Measurements from ENCODE around the gene ZNF546.

DNA sequence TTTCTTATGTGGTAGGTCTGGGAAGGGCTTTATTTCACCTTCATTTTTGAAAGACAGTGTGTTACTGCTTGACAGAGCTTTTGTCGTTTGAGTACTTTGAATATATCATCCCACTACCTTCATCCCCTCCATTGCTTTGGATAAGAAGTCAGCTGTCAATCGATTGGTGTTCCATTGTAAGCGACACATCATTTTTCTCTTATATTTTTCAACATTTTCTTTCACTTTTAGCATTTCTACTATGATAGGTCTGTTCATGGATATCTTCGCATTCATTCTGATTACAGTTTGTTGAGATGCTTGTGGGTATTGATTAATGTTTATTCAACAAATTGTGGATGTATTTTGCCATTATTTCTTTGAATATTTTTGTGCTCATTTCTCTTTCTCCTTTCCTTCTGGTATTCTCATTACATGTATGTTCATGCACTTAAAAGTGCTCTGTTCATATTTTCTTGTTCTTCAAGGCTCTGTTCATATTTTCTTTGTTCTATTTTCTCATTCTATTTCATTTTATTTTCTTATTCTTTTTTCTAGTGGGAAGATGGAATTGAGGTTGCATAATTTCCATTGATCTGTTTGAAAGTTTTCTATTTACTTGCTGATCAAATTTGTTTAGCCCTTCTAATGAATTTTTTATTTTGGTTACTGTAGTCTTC is 29.2 kb downstream of the ZNF546 start:
- TF ChIP-seq FOS (IDR thresholded peaks at IDR 0.05; ENCODE audit: borderline replicate concordance, insufficient read depth, low read length): no peak
- TF ChIP-seq, protein P1, sequence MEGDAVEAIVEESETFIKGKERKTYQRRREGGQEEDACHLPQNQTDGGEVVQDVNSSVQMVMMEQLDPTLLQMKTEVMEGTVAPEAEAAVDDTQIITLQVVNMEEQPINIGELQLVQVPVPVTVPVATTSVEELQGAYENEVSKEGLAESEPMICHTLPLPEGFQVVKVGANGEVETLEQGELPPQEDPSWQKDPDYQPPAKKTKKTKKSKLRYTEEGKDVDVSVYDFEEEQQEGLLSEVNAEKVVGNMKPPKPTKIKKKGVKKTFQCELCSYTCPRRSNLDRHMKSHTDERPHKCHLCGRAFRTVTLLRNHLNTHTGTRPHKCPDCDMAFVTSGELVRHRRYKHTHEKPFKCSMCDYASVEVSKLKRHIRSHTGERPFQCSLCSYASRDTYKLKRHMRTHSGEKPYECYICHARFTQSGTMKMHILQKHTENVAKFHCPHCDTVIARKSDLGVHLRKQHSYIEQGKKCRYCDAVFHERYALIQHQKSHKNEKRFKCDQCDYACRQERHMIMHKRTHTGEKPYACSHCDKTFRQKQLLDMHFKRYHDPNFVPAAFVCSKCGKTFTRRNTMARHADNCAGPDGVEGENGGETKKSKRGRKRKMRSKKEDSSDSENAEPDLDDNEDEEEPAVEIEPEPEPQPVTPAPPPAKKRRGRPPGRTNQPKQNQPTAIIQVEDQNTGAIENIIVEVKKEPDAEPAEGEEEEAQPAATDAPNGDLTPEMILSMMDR (IDR thresholded peaks at IDR 0.05; ENCODE audit: extremely low read depth in 1 of 2, insufficient read depth in 1 of 2, low read depth in 1 of 2, low read length in 2 of 2): no peak
- TF ChIP-seq, protein P2, sequence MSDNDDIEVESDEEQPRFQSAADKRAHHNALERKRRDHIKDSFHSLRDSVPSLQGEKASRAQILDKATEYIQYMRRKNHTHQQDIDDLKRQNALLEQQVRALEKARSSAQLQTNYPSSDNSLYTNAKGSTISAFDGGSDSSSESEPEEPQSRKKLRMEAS (IDR thresholded peaks at IDR 0.05; ENCODE audit: insufficient read depth, insufficient read length): no peak
- no peak for TF ChIP-seq POLR2AphosphoS5 (IDR thresholded peaks at IDR 0.05; ENCODE audit: insufficient read depth, low read depth, low read length)
- no peak for TF ChIP-seq POLR2A (IDR thresholded peaks at IDR 0.05; ENCODE audit: low read depth, low read length)
- TF ChIP-seq EZH2 (IDR thresholded peaks at IDR 0.05; ENCODE audit: borderline replicate concordance, low read depth, low read length, severe bottlenecking): no peak
- no peak for TF ChIP-seq JUN (IDR thresholded peaks at IDR 0.05; ENCODE audit: borderline replicate concordance, insufficient read depth, insufficient read length, low read depth)
- TF ChIP-seq MYC (IDR thresholded peaks at IDR 0.05; ENCODE audit: low read depth, low read length): no peak
- TF ChIP-seq GATA2 (IDR thresholded peaks at IDR 0.05; ENCODE audit: insufficient read depth, insufficient read length, low read depth, low read length): no peak

All from endothelial cell of umbilical vein (primary cell).